K562 (cell line): ENCODE measurements around the gene CEP170. TPM values are rescaled to one million over a fixed set of nuclear protein-coding genes. Genes with fewer than 3 reads are reported as not detected.
"Not testable (repeated sequence)": the region's sequence is repeated elsewhere in the genome, so short reads cannot be mapped to it uniquely, and the experiment has no call there.

Experiments used
- BRD9 ChIP-seq: fragments of 450-650 bp; IDR thresholded peaks from 2 replicates; pipeline ENCODE4 v1.6.1; 2018; ENCODE audit warnings: low read depth; ENCODE audit not compliant: partially characterized antibody
- CSDE1 ChIP-seq, 2 experiments: fragments of 450-650 bp; IDR thresholded peaks; 2 replicates each; pipeline ENCODE4 v1.6.1; 2016; ENCODE audit warnings: mild to moderate bottlenecking in 1 of 2
- HDAC1 ChIP-seq, 2 experiments: fragments of 450-650 bp; IDR thresholded peaks; 2 replicates each; pipeline ENCODE4 v1.6.1; 2016 to 2017; ENCODE audit warnings: inconsistent platforms in 1 of 2, mild to moderate bottlenecking in 1 of 2, moderate library complexity in 1 of 2
- HLTF ChIP-seq: fragments of 450-650 bp; IDR thresholded peaks from 2 replicates; pipeline ENCODE4 v1.6.1; 2016
- LCOR ChIP-seq: sonication (generic); formaldehyde crosslinking; IDR thresholded peaks from 2 replicates; pipeline ENCODE4 v1.8.0; 2022; ENCODE audit warnings: mild to moderate bottlenecking, missing genetic modification reagents
- MYBL2 ChIP-seq, 2 experiments: fragments of 450-650 bp in 1 of 2; sonication (generic) in 1 of 2; formaldehyde crosslinking in 1 of 2; IDR thresholded peaks; 2 replicates each; pipeline versions ENCODE4 v1.6.1 to v1.8.1; 2017 to 2022; ENCODE audit warnings: borderline replicate concordance in 1 of 2, inconsistent platforms in 1 of 2, low read depth in 1 of 2, mild to moderate bottlenecking in 1 of 2, missing genetic modification reagents in 1 of 2, moderate library complexity in 1 of 2
- NCOA1 ChIP-seq: fragments of 450-650 bp; IDR thresholded peaks from 2 replicates; pipeline ENCODE4 v1.6.1; 2016; ENCODE audit warnings: low read depth
- NFRKB ChIP-seq: fragments of 450-650 bp; IDR thresholded peaks from 2 replicates; pipeline ENCODE4 v1.6.1; 2016; ENCODE audit warnings: low read depth
- OTX1 ChIP-seq: fragments of 450-650 bp; formaldehyde crosslinking; IDR thresholded peaks from 2 replicates; pipeline ENCODE4 v1.4.0; 2022; ENCODE audit warnings: mild to moderate bottlenecking
- POLR2G ChIP-seq: fragments of 200-400 bp; formaldehyde crosslinking; IDR thresholded peaks from 2 replicates; pipeline ENCODE4 v1.6.1; 2017; ENCODE audit warnings: low read depth, mild to moderate bottlenecking, antibody characterized with exemption, low read length, moderate library complexity
- SRF ChIP-seq, 2 experiments: fragments of 250-450, 450-650 bp in 1 of 2; sonication (Bioruptor Pico) in 1 of 2; sonication (generic) in 1 of 2; formaldehyde crosslinking; IDR thresholded peaks; 2 replicates each; pipeline versions ENCODE4 v1.5.0 to v1.5.1; 2020 to 2022; ENCODE audit warnings: mild to moderate bottlenecking in 1 of 2, missing genetic modification reagents in 1 of 2
- SUPT5H ChIP-seq: fragments of 450-650 bp; IDR thresholded peaks from 2 replicates; pipeline ENCODE4 v1.6.1; 2016
- TAF1 ChIP-seq: IDR thresholded peaks from 2 replicates; pipeline ENCODE4 v1.6.1; 2011; ENCODE audit warnings: mild to moderate bottlenecking, low read length, moderate library complexity; ENCODE audit not compliant: insufficient read depth, control insufficient read depth, severe bottlenecking; ENCODE audit errors: extremely low read depth
- TBL1XR1 ChIP-seq, 2 experiments: IDR thresholded peaks; 2 replicates each; pipeline ENCODE4 v1.6.1; 2012; ENCODE audit warnings: improper control_type of control experiment in 2 of 2, low read length in 2 of 2, mild to moderate bottlenecking in 1 of 2
- YY1 ChIP-seq, 3 experiments: IDR thresholded peaks; 2 replicates each; pipeline ENCODE4 v1.6.1; 2011; ENCODE audit warnings: low read length in 2 of 3, mild to moderate bottlenecking in 2 of 3, moderate library complexity in 2 of 3, borderline replicate concordance in 1 of 3, control low read depth in 1 of 3, low read depth in 1 of 3; ENCODE audit not compliant: insufficient read depth in 3 of 3, insufficient replicate concordance in 2 of 3, control insufficient read depth in 1 of 3, insufficient read length in 1 of 3; ENCODE audit errors: extremely low read depth in 1 of 3
- ZNF121 ChIP-seq: sonication (generic); formaldehyde crosslinking; conservative IDR thresholded peaks from 2 replicates; pipeline ENCODE4 v1.8.0; 2022; ENCODE audit warnings: missing genetic modification reagents
- polyA plus RNA-seq, 8 experiments: library from polyadenylated mRNA; depleted of rRNA in 4 of 8; stranded (reverse) in 5 of 8; unstranded in 3 of 8; fragments of >200 nt; fragmentation: Nextera tagmentation in 2 of 8; fragmentation: Illumina TruSeq in 1 of 8; extraction: Ambion mirVana in 2 of 8; extraction: Trizol in 1 of 8; gene quantifications; 2 replicates each; pipeline versions ENCODE4 v1.2.1 to v1.2.3, GENCODE V29; 2011 to 2014; ENCODE audit warnings: inconsistent platforms in 1 of 8, missing spikeins in 1 of 8
- total RNA-seq, 7 experiments: library from RNA; depleted of rRNA in 6 of 7; stranded (reverse); fragments of >200 nt in 6 of 7; fragmentation: Illumina TruSeq in 2 of 7; extraction: Trizol in 2 of 7; gene quantifications; 2 replicates each; pipeline versions ENCODE4 v1.2.1 to v1.2.3, GENCODE V29; 2011 to 2021; ENCODE audit warnings: low replicate concordance in 1 of 7
- TF ChIP-seq, protein P1 (sequence below), 2 experiments: fragments of 450-650 bp; conservative IDR thresholded peaks; 2 replicates each; pipeline ENCODE4 v1.6.1; 2017; ENCODE audit warnings: mild to moderate bottlenecking in 2 of 2, moderate library complexity in 2 of 2
- TF ChIP-seq, protein P2 (sequence below): fragments of 200-800 bp; sonication (Bioruptor generic); IDR thresholded peaks from 2 replicates; pipeline ENCODE4 v1.6.1; 2017; ENCODE audit warnings: missing genetic modification characterization, missing compliant biosample characterization
- TF ChIP-seq, protein P3 (sequence below): sonication (generic); formaldehyde crosslinking; IDR thresholded peaks from 2 replicates; pipeline ENCODE4 v1.8.1; 2023; ENCODE audit warnings: mild to moderate bottlenecking, missing genetic modification reagents
- TF ChIP-seq, protein P4 (sequence below), 2 experiments: IDR thresholded peaks; 2 replicates each; pipeline ENCODE4 v1.6.1; 2011; ENCODE audit warnings: borderline replicate concordance in 1 of 2, control low read depth in 1 of 2, low read depth in 1 of 2, low read length in 1 of 2, mild to moderate bottlenecking in 1 of 2, mixed read lengths in 1 of 2, moderate library complexity in 1 of 2; ENCODE audit not compliant: insufficient read depth in 1 of 2, insufficient read length in 1 of 2, poor library complexity in 1 of 2, severe bottlenecking in 1 of 2; ENCODE audit errors: extremely low read depth in 1 of 2

The CEP170 gene
- total and polyA plus RNA-seq, 9 of the 15 experiments (the other 6 are each of a cell fraction or from before 2014, with no cell fraction given), result 22.6 to 110 (median 68.5) TPM

DNA sequence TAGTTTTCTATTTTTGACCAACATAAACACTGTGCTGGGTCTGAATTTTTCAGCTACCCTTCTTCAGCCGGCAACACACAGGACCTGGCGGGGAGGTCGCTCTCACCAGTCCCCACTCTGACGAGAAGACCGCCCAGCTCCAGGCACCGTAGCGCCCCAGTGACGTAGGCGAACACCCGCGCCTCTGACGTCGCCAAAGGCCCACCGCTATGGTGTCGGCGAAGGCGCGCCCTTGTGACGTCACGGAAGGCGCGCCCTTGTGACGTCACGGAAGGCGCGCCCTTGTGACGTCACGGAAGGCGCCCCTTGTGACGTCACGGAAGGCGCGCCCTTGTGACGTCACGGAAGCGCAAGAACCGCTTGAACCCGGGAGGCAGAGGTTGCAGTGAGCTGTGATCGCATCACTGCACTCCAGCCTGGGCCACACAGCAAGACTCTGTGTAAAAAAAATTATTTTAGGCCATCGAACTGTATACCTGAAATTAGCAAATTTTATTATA lies 153.5 kb downstream of the CEP170 start (continued):
- TF ChIP-seq, protein P1, sequence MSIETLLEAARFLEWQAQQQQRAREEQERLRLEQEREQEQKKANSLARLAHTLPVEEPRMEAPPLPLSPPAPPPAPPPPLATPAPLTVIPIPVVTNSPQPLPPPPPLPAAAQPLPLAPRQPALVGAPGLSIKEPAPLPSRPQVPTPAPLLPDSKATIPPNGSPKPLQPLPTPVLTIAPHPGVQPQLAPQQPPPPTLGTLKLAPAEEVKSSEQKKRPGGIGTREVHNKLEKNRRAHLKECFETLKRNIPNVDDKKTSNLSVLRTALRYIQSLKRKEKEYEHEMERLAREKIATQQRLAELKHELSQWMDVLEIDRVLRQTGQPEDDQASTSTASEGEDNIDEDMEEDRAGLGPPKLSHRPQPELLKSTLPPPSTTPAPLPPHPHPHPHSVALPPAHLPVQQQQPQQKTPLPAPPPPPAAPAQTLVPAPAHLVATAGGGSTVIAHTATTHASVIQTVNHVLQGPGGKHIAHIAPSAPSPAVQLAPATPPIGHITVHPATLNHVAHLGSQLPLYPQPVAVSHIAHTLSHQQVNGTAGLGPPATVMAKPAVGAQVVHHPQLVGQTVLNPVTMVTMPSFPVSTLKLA (conservative IDR thresholded peaks at IDR 0.05), result peak; percentile 49 to 86
- TF ChIP-seq NCOA1 (peak; percentile 97), OTX1 (CRISPR knock-in tag) (peak; percentile 61), YY1 (IDR thresholded peaks at IDR 0.05; ENCODE audit: borderline replicate concordance in 1 of 3, control insufficient read depth in 1 of 3, extremely low read depth in 1 of 3, insufficient read depth in 3 of 3, insufficient read length in 1 of 3, insufficient replicate concordance in 2 of 3, low read depth in 1 of 3, low read length in 2 of 3) (peak in 2 of 3 experiments; percentile 64 to 81), CSDE1 (IDR thresholded peaks at IDR 0.05) (peak in 1 of 2 experiments; percentile 100; a peak in 2 of 4 replicates), BRD9 (peak; percentile 15), POLR2G (peak; percentile 86), MYBL2 (IDR thresholded peaks at IDR 0.05; ENCODE audit: low read depth) (peak; percentile 69; the same call in 1 of the 2 replicates), TAF1 (peak; percentile 73), HDAC1 (IDR thresholded peaks at IDR 0.05) (peak in 1 of 2 experiments; percentile 58; a peak in 2 of 4 replicates), HLTF (peak; percentile 82), ZNF121 (peak; percentile 98), LCOR (peak; percentile 39; the same call in 1 of the 2 replicates), NFRKB (peak; percentile 57), SUPT5H (peak; percentile 91), TBL1XR1 (IDR thresholded peaks at IDR 0.05; ENCODE audit: low read length in 2 of 2) (peak; percentile 52 to 100; a peak in 2 of 4 replicates), SRF (CRISPR knock-in tag; IDR thresholded peaks at IDR 0.05) (peak in 1 of 2 experiments; percentile 67; a peak in 1 of 4 replicates)
- TF ChIP-seq MYBL2 (CRISPR knock-in tag; IDR thresholded peaks at IDR 0.05; ENCODE audit: borderline replicate concordance), result not testable (repeated sequence)
- TF ChIP-seq, protein P2, sequence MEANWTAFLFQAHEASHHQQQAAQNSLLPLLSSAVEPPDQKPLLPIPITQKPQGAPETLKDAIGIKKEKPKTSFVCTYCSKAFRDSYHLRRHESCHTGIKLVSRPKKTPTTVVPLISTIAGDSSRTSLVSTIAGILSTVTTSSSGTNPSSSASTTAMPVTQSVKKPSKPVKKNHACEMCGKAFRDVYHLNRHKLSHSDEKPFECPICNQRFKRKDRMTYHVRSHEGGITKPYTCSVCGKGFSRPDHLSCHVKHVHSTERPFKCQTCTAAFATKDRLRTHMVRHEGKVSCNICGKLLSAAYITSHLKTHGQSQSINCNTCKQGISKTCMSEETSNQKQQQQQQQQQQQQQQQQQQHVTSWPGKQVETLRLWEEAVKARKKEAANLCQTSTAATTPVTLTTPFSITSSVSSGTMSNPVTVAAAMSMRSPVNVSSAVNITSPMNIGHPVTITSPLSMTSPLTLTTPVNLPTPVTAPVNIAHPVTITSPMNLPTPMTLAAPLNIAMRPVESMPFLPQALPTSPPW, result peak; percentile 67
- TF ChIP-seq, protein P3, sequence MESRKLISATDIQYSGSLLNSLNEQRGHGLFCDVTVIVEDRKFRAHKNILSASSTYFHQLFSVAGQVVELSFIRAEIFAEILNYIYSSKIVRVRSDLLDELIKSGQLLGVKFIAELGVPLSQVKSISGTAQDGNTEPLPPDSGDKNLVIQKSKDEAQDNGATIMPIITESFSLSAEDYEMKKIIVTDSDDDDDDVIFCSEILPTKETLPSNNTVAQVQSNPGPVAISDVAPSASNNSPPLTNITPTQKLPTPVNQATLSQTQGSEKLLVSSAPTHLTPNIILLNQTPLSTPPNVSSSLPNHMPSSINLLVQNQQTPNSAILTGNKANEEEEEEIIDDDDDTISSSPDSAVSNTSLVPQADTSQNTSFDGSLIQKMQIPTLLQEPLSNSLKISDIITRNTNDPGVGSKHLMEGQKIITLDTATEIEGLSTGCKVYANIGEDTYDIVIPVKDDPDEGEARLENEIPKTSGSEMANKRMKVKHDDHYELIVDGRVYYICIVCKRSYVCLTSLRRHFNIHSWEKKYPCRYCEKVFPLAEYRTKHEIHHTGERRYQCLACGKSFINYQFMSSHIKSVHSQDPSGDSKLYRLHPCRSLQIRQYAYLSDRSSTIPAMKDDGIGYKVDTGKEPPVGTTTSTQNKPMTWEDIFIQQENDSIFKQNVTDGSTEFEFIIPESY, result peak; percentile 86
- TF ChIP-seq, protein P4, sequence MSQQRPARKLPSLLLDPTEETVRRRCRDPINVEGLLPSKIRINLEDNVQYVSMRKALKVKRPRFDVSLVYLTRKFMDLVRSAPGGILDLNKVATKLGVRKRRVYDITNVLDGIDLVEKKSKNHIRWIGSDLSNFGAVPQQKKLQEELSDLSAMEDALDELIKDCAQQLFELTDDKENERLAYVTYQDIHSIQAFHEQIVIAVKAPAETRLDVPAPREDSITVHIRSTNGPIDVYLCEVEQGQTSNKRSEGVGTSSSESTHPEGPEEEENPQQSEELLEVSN (IDR thresholded peaks at IDR 0.05; ENCODE audit: borderline replicate concordance in 1 of 2, extremely low read depth in 1 of 2, insufficient read depth in 1 of 2, insufficient read length in 1 of 2, low read depth in 1 of 2, low read length in 1 of 2, poor library complexity in 1 of 2, severe bottlenecking in 1 of 2), result peak in 1 of 2 experiments; percentile 33
